Skeletal muscle satellite cell (primary cell): ENCODE data around the gene PFKFB1. TPM values are rescaled to one million over a fixed set of nuclear protein-coding genes. Genes with fewer than 3 reads are reported as not detected.

Experiments
- H3K27me3 ChIP-seq: 2 replicates; pipeline ENCODE4 v1.7.0; 2013; ENCODE audit warnings: low read length; ENCODE audit not compliant: control insufficient read depth, insufficient read depth
- H3K36me3 ChIP-seq: 2 replicates; pipeline ENCODE4 v1.7.0; 2013; ENCODE audit warnings: mild to moderate bottlenecking, control low read depth, low read length; ENCODE audit not compliant: insufficient read depth
- H3K4me1 ChIP-seq: 2 replicates; pipeline ENCODE4 v1.7.0; 2013; ENCODE audit warnings: low read length; ENCODE audit not compliant: control insufficient read depth, insufficient read depth
- H3K4me2 ChIP-seq: 2 replicates; pipeline ENCODE4 v1.7.0; 2013; ENCODE audit warnings: mild to moderate bottlenecking, low read length
- H3K4me3 ChIP-seq: 2 replicates; pipeline ENCODE4 v1.7.0; 2013; ENCODE audit warnings: low read length
- H3K9ac ChIP-seq: 2 replicates; pipeline ENCODE4 v1.7.0; 2013; ENCODE audit warnings: mild to moderate bottlenecking, low read depth, low read length, moderate library complexity
- H3K9me3 ChIP-seq: replicated peaks from 2 replicates; pipeline ENCODE4 v1.7.0; 2013; ENCODE audit warnings: mild to moderate bottlenecking, control low read depth, low read length
- total RNA-seq: library from RNA; depleted of rRNA; stranded (reverse); fragments of >200 nt; gene quantifications from 2 replicates; pipeline ENCODE4 v1.2.3, GENCODE V29; 2012; rRNA removed

Gene PFKFB1
- not detected in 2 replicates for total RNA-seq

GRCh38 chrX:54994099-54994498 lies at the start of gene PFKFB1:
Gene PFKFB1 (minus strand): TSS chrX:54994188. CDS start chrX:54994007, 181 bp downstream.
- peaks cover 10% of the 10 kb centered on the region for H3K27me3 ChIP-seq
- no peak within 1 kb of the TSS for H3K4me2 ChIP-seq
- H3K36me3 ChIP-seq: no peaks in the 10 kb centered on the region
- no peak within 1 kb of the TSS for H3K4me3 ChIP-seq
- no peaks in the 10 kb centered on the region for H3K9me3 ChIP-seq
- H3K9ac ChIP-seq: no peak within 1 kb of the TSS
- H3K4me1 ChIP-seq: no peaks in the 10 kb centered on the region

GRCh38 chrX:55041514-55041913 lies 47.5 kb upstream of the PFKFB1 start:
- Histone ChIP-seq H3K4me2 (no peak overlapping the region), H3K9me3 (no peaks in the 10 kb centered on the region), H3K4me3 (no peak overlapping the region), H3K27me3 (no peaks in the 10 kb centered on the region), H3K4me1 (no peaks in the 10 kb centered on the region), H3K9ac (no peak overlapping the region), H3K36me3 (no peaks in the 10 kb centered on the region)

GRCh38 chrX:55039471-55039870 lies 45.5 kb upstream of the PFKFB1 start:
- Histone ChIP-seq H3K36me3 (no peaks in the 10 kb centered on the region), H3K9ac (no peak overlapping the region), H3K27me3 (no peaks in the 10 kb centered on the region), H3K4me1 (no peaks in the 10 kb centered on the region), H3K9me3 (no peaks in the 10 kb centered on the region), H3K4me3 (no peak overlapping the region), H3K4me2 (no peak overlapping the region)

GRCh38 chrX:55033429-55033828 lies 39.4 kb upstream of the PFKFB1 start:
- Histone ChIP-seq H3K9ac (no peak overlapping the region), H3K36me3 (no peaks in the 10 kb centered on the region), H3K4me3 (no peak overlapping the region), H3K4me1 (no peaks in the 10 kb centered on the region), H3K27me3 (peaks cover 3% of the 10 kb centered on the region), H3K4me2 (no peak overlapping the region), H3K9me3 (no peaks in the 10 kb centered on the region)

- Histone ChIP-seq H3K36me3 (no peaks in the 10 kb centered on the region), H3K27me3 (peaks cover 7% of the 10 kb centered on the region), H3K9me3 (no peaks in the 10 kb centered on the region), H3K4me2 (no peak within 1 kb of the TSS), H3K4me3 (no peak within 1 kb of the TSS), H3K9ac (no peak within 1 kb of the TSS), H3K4me1 (no peaks in the 10 kb centered on the region)
These were observed 36.5 kb upstream of the PFKFB1 start, which contains the start of gene ALAS2 for GRCh38 chrX:55030271-55031205. Gene ALAS2 (minus strand): TSS chrX:55030977. CDS start chrX:55026000, 4,977 bp downstream.

GRCh38 chrX:55029291-55029690 lies 35.3 kb upstream of the PFKFB1 start:
- no peak overlapping the region for H3K4me3 ChIP-seq
- no peaks in the 10 kb centered on the region for H3K4me1 ChIP-seq
- no peaks in the 10 kb centered on the region for H3K36me3 ChIP-seq
- H3K27me3 ChIP-seq: peaks cover 10% of the 10 kb centered on the region
- H3K9me3 ChIP-seq: no peaks in the 10 kb centered on the region
- H3K9ac ChIP-seq: no peak overlapping the region
- H3K4me2 ChIP-seq: no peak overlapping the region

- Histone ChIP-seq H3K4me1 (no peaks in the 10 kb centered on the region), H3K4me2 (no peak overlapping the region), H3K36me3 (no peaks in the 10 kb centered on the region), H3K27me3 (peaks cover 12% of the 10 kb centered on the region), H3K4me3 (no peak overlapping the region), H3K9me3 (no peaks in the 10 kb centered on the region), H3K9ac (no peak overlapping the region)
These were observed 34.6 kb upstream of the PFKFB1 start for GRCh38 chrX:55028611-55029010.

GRCh38 chrX:55028040-55028439 lies 34.1 kb upstream of the PFKFB1 start:
- H3K36me3 ChIP-seq: no peaks in the 10 kb centered on the region
- H3K27me3 ChIP-seq: peaks cover 12% of the 10 kb centered on the region
- H3K4me3 ChIP-seq: no peak overlapping the region
- no peak overlapping the region for H3K9ac ChIP-seq
- no peaks in the 10 kb centered on the region for H3K9me3 ChIP-seq
- H3K4me2 ChIP-seq: no peak overlapping the region
- H3K4me1 ChIP-seq: no peaks in the 10 kb centered on the region

GRCh38 chrX:55026840-55027239 lies 32.9 kb upstream of the PFKFB1 start:
- H3K4me1 ChIP-seq: no peaks in the 10 kb centered on the region
- H3K4me2 ChIP-seq: no peak overlapping the region
- H3K9me3 ChIP-seq: no peaks in the 10 kb centered on the region
- H3K27me3 ChIP-seq: peaks cover 12% of the 10 kb centered on the region
- H3K4me3 ChIP-seq: no peak overlapping the region
- no peak overlapping the region for H3K9ac ChIP-seq
- no peaks in the 10 kb centered on the region for H3K36me3 ChIP-seq

GRCh38 chrX:55026143-55026542 lies 32.2 kb upstream of the PFKFB1 start:
- H3K9me3 ChIP-seq: no peaks in the 10 kb centered on the region
- H3K36me3 ChIP-seq: no peaks in the 10 kb centered on the region
- no peak overlapping the region for H3K4me3 ChIP-seq
- H3K9ac ChIP-seq: no peak overlapping the region
- no peaks in the 10 kb centered on the region for H3K4me1 ChIP-seq
- H3K27me3 ChIP-seq: peaks cover 12% of the 10 kb centered on the region
- no peak overlapping the region for H3K4me2 ChIP-seq

- Histone ChIP-seq H3K27me3 (peaks cover 10% of the 10 kb centered on the region), H3K36me3 (no peaks in the 10 kb centered on the region), H3K9me3 (no peaks in the 10 kb centered on the region), H3K9ac (no peak overlapping the region), H3K4me2 (no peak overlapping the region), H3K4me3 (no peak overlapping the region), H3K4me1 (no peaks in the 10 kb centered on the region)
These were observed 20.9 kb upstream of the PFKFB1 start for GRCh38 chrX:55014897-55015299.

GRCh38 chrX:55011294-55011693 lies 17.3 kb upstream of the PFKFB1 start:
- H3K36me3 ChIP-seq: peaks cover 1% of the 10 kb centered on the region
- H3K4me2 ChIP-seq: no peak overlapping the region
- no peak overlapping the region for H3K9ac ChIP-seq
- no peaks in the 10 kb centered on the region for H3K9me3 ChIP-seq
- H3K4me3 ChIP-seq: no peak overlapping the region
- H3K4me1 ChIP-seq: peaks cover 4% of the 10 kb centered on the region
- H3K27me3 ChIP-seq: no peaks in the 10 kb centered on the region
